HG03469 (cell line): ENCODE data around the gene MSRB1.

Experiments used
- ATAC-seq: cut with Tn5 transposase; IDR thresholded peaks from one replicate; pipeline ENCODE4 v1.9.1; 2021; ENCODE audit warnings: mild to moderate bottlenecking, moderate library complexity, moderate number of reproducible peaks; ENCODE audit not compliant: unreplicated experiment

MSRB1 gene

GRCh38 chr16:1918351-1919326 is 24.4 kb downstream of the MSRB1 start, which contains the start of gene HS3ST6:
TSS of gene HS3ST6 (minus strand) at chr16:1918415. CDS start at chr16:1918323, 92 bp downstream.
- ATAC-seq: no peak

- no peak for ATAC-seq
These were observed 25.2 kb downstream of the MSRB1 start for GRCh38 chr16:1917665-1918350.

- ATAC-seq: no peak
These were observed 25.8 kb downstream of the MSRB1 start for GRCh38 chr16:1917056-1917664.

GRCh38 chr16:1916640-1916990 is 26.4 kb downstream of the MSRB1 start:
- no peak for ATAC-seq

GRCh38 chr16:1915732-1916639 is 27.0 kb downstream of the MSRB1 start:
- ATAC-seq: no peak

GRCh38 chr16:1914988-1915387 is 28.0 kb downstream of the MSRB1 start:
- ATAC-seq: no peak

- ATAC-seq: no peak
These were observed 28.9 kb downstream of the MSRB1 start for GRCh38 chr16:1914084-1914608.

- ATAC-seq: no peak
These were observed 29.5 kb downstream of the MSRB1 start for GRCh38 chr16:1913327-1914083.

- no peak for ATAC-seq
These were observed 30.8 kb downstream of the MSRB1 start for GRCh38 chr16:1912215-1912543.

GRCh38 chr16:1911467-1912214 is 31.4 kb downstream of the MSRB1 start:
- no peak for ATAC-seq

GRCh38 chr16:1909561-1910231 is 33.3 kb downstream of the MSRB1 start:
- no peak for ATAC-seq

GRCh38 chr16:1908983-1909382 is 34.0 kb downstream of the MSRB1 start:
- no peak for ATAC-seq

GRCh38 chr16:1908184-1908583 is 34.8 kb downstream of the MSRB1 start:
- no peak for ATAC-seq

GRCh38 chr16:1907226-1907860 is 35.7 kb downstream of the MSRB1 start:
- ATAC-seq: no peak

- ATAC-seq: no peak
These were observed 36.2 kb downstream of the MSRB1 start for GRCh38 chr16:1906846-1907165.

GRCh38 chr16:1906055-1906845 is 36.7 kb downstream of the MSRB1 start:
- no peak for ATAC-seq
